Skeletal muscle satellite cell (primary cell): ENCODE measurements around the gene HEATR5B. TPM values are rescaled to one million over a fixed set of nuclear protein-coding genes. Genes with fewer than 3 reads are reported as not detected.

ENCODE experiments used
- H3K27me3 ChIP-seq: 2 replicates; pipeline ENCODE4 v1.7.0; 2013; ENCODE audit warnings: low read length; ENCODE audit not compliant: control insufficient read depth, insufficient read depth
- H3K36me3 ChIP-seq: 2 replicates; pipeline ENCODE4 v1.7.0; 2013; ENCODE audit warnings: mild to moderate bottlenecking, control low read depth, low read length; ENCODE audit not compliant: insufficient read depth
- H3K4me1 ChIP-seq: 2 replicates; pipeline ENCODE4 v1.7.0; 2013; ENCODE audit warnings: low read length; ENCODE audit not compliant: control insufficient read depth, insufficient read depth
- H3K4me2 ChIP-seq: 2 replicates; pipeline ENCODE4 v1.7.0; 2013; ENCODE audit warnings: mild to moderate bottlenecking, low read length
- H3K4me3 ChIP-seq: 2 replicates; pipeline ENCODE4 v1.7.0; 2013; ENCODE audit warnings: low read length
- H3K9ac ChIP-seq: 2 replicates; pipeline ENCODE4 v1.7.0; 2013; ENCODE audit warnings: mild to moderate bottlenecking, low read depth, low read length, moderate library complexity
- H3K9me3 ChIP-seq: replicated peaks from 2 replicates; pipeline ENCODE4 v1.7.0; 2013; ENCODE audit warnings: mild to moderate bottlenecking, control low read depth, low read length
- total RNA-seq: library from RNA; depleted of rRNA; stranded (reverse); fragments of >200 nt; gene quantifications from 2 replicates; pipeline ENCODE4 v1.2.3, GENCODE V29; 2012; rRNA removed

HEATR5B gene
- total RNA-seq = 13.9 and 15.5 TPM in 2 replicates

- Histone ChIP-seq H3K36me3 (peaks cover 20% of the 10 kb centered on the region), H3K4me1 (peaks cover 23% of the 10 kb centered on the region), H3K27me3 (no peaks in the 10 kb centered on the region)
Observed at GRCh38 chr2:37083873-37084794, at the start of gene HEATR5B, which contains the start of gene GPATCH11. Gene HEATR5B (minus strand): TSS chr2:37084372. CDS start chr2:37083414, 958 bp downstream. Gene GPATCH11 (plus strand): TSS chr2:37084518. CDS start chr2:37088382, 3,864 bp downstream.

GRCh38 chr2:37132914-37133313 lies 48.7 kb upstream of the HEATR5B start:
- H3K4me3 ChIP-seq = no peak overlapping the region

More at GRCh38 chr2:37083873-37084794, at the start of gene HEATR5B, which contains the start of gene GPATCH11:
- Histone ChIP-seq H3K4me3 (peak within 1 kb of the TSS; percentile 86), H3K9me3 (no peaks in the 10 kb centered on the region), H3K9ac (peak within 1 kb of the TSS; percentile 83), H3K4me2 (peak within 1 kb of the TSS; percentile 90)

GRCh38 chr2:37125416-37125815 lies 41.2 kb upstream of the HEATR5B start:
- H3K4me1 ChIP-seq = no peaks in the 10 kb centered on the region
- H3K4me2 ChIP-seq = no peak overlapping the region
- no peak overlapping the region for H3K4me3 ChIP-seq
- H3K27me3 ChIP-seq = no peaks in the 10 kb centered on the region
- H3K36me3 ChIP-seq = peaks cover 35% of the 10 kb centered on the region
- no peak overlapping the region for H3K9ac ChIP-seq
- H3K9me3 ChIP-seq = no peaks in the 10 kb centered on the region

More at GRCh38 chr2:37132914-37133313, 48.7 kb upstream of the HEATR5B start:
- Histone ChIP-seq H3K4me2 (no peak overlapping the region), H3K9me3 (no peaks in the 10 kb centered on the region), H3K36me3 (peaks cover 72% of the 10 kb centered on the region), H3K27me3 (no peaks in the 10 kb centered on the region), H3K4me1 (no peaks in the 10 kb centered on the region), H3K9ac (no peak overlapping the region)

- Histone ChIP-seq H3K9ac (no peak overlapping the region), H3K4me3 (no peak overlapping the region), H3K27me3 (no peaks in the 10 kb centered on the region), H3K9me3 (no peaks in the 10 kb centered on the region), H3K4me1 (no peaks in the 10 kb centered on the region), H3K4me2 (no peak overlapping the region), H3K36me3 (peaks cover 15% of the 10 kb centered on the region)
Observed at GRCh38 chr2:37119157-37119556, 35.0 kb upstream of the HEATR5B start.

GRCh38 chr2:37117566-37117965 lies 33.4 kb upstream of the HEATR5B start:
- H3K4me1 ChIP-seq = no peaks in the 10 kb centered on the region
- H3K27me3 ChIP-seq = no peaks in the 10 kb centered on the region
- no peak overlapping the region for H3K4me3 ChIP-seq
- no peak overlapping the region for H3K9ac ChIP-seq
- H3K9me3 ChIP-seq = no peaks in the 10 kb centered on the region
- peaks cover 15% of the 10 kb centered on the region for H3K36me3 ChIP-seq
- H3K4me2 ChIP-seq = no peak overlapping the region

GRCh38 chr2:37111958-37112357 lies 27.8 kb upstream of the HEATR5B start:
- Histone ChIP-seq H3K36me3 (peaks cover 27% of the 10 kb centered on the region), H3K9ac (no peak overlapping the region), H3K4me3 (no peak overlapping the region), H3K4me1 (no peaks in the 10 kb centered on the region), H3K9me3 (no peaks in the 10 kb centered on the region), H3K27me3 (no peaks in the 10 kb centered on the region), H3K4me2 (no peak overlapping the region)

GRCh38 chr2:37110306-37111212 lies 26.4 kb upstream of the HEATR5B start:
- Histone ChIP-seq H3K4me3 (no peak overlapping the region), H3K4me2 (no peak overlapping the region), H3K4me1 (no peaks in the 10 kb centered on the region), H3K36me3 (peaks cover 37% of the 10 kb centered on the region), H3K9ac (no peak overlapping the region), H3K27me3 (no peaks in the 10 kb centered on the region), H3K9me3 (no peaks in the 10 kb centered on the region)

GRCh38 chr2:37109523-37109922 lies 25.4 kb upstream of the HEATR5B start:
- no peak overlapping the region for H3K4me3 ChIP-seq
- H3K36me3 ChIP-seq = peaks cover 37% of the 10 kb centered on the region
- no peaks in the 10 kb centered on the region for H3K27me3 ChIP-seq
- H3K9ac ChIP-seq = no peak overlapping the region
- H3K4me1 ChIP-seq = no peaks in the 10 kb centered on the region
- no peaks in the 10 kb centered on the region for H3K9me3 ChIP-seq
- no peak overlapping the region for H3K4me2 ChIP-seq

GRCh38 chr2:37105150-37105549 lies 21.0 kb upstream of the HEATR5B start:
- peaks cover 45% of the 10 kb centered on the region for H3K36me3 ChIP-seq
- H3K9ac ChIP-seq = no peak overlapping the region
- H3K27me3 ChIP-seq = no peaks in the 10 kb centered on the region
- H3K4me3 ChIP-seq = no peak overlapping the region
- H3K4me1 ChIP-seq = peaks cover 13% of the 10 kb centered on the region
- H3K9me3 ChIP-seq = no peaks in the 10 kb centered on the region
- H3K4me2 ChIP-seq = no peak overlapping the region

- Histone ChIP-seq H3K27me3 (no peaks in the 10 kb centered on the region), H3K4me3 (no peak overlapping the region), H3K9me3 (no peaks in the 10 kb centered on the region), H3K9ac (no peak overlapping the region), H3K36me3 (peaks cover 43% of the 10 kb centered on the region), H3K4me2 (no peak overlapping the region), H3K4me1 (peaks cover 13% of the 10 kb centered on the region)
Observed at GRCh38 chr2:37104178-37104577, 20.0 kb upstream of the HEATR5B start.

- H3K9me3 ChIP-seq = no peaks in the 10 kb centered on the region
- peaks cover 38% of the 10 kb centered on the region for H3K36me3 ChIP-seq
- H3K27me3 ChIP-seq = no peaks in the 10 kb centered on the region
- no peak overlapping the region for H3K4me2 ChIP-seq
- H3K9ac ChIP-seq = no peak overlapping the region
- no peak overlapping the region for H3K4me3 ChIP-seq
- peaks cover 13% of the 10 kb centered on the region for H3K4me1 ChIP-seq
Observed at GRCh38 chr2:37102588-37102987, 18.4 kb upstream of the HEATR5B start.
